Inflammatory macrophage treated with lipopolysaccharide for 1 hour (primary cell): ENCODE measurements around the gene BZW2.
A peak's percentile ranks its signal among the peaks of the same experiment; 100 is the strongest.
"Not testable (repeated sequence)": the region's sequence is repeated elsewhere in the genome, so short reads cannot be mapped to it uniquely, and the experiment has no call there.

Experiments
- DNase-seq, 2 donors: peaks; one replicate each; pipeline ENCODE4 v3.0.0-alpha.2; 2020 to 2022

The BZW2 gene

DNA sequence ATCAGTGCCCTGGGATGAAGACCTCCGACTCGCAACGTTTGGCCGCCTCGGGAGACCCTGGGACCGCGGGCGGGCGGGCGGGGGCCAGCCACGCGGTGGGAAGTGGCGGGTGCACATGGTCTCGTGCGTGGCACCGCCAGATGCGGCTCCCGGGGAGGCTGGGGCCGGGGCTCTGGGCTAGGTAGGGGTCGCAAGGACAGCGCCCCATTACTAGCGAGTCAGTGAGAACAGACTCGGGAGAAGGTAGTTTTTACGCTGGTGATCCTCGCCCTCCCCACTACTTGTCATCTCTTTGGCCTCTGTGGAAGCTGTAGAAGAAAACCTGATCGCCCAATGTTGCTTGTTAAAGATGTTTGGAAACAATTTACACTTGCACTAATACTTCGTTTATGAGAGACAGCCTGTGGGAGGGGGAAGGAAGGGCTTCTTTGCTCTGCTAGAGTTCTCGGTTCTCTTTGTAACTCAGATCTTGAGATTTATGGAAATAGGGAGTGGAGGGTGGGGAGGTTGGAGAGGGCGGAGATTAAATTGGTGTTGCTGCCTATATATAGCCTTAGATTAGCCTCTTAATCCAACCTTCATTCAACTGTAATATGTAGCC, 591 bp downstream of the BZW2 start:
- DNase-seq = peak in 1 of 2 donors; percentile 18

DNA sequence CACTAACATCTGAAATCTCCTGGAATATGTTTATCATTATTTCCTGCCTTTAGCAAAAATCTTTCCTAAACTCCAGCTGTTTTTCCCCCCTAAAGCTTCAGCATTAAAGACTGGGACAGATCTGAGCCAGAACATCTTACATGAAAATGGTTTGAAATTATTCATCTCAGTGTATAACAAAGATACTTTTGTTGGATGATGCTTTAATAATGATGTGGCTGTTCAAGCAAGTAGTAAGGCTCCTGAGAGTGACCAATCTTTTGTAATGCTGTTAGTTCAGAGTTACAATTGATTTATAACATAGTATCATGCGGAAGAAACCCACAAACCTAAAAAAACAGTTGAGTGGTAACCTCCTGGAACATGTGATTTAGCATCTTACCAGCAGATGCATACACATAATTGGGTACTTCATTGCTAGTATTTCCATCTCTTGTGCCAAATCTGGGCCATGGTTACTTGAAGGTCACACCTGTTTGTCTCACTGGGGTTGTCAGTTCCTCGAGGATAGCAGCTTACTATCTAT, 1.5 kb downstream of the BZW2 start:
- DNase-seq = no peak

GRCh38 chr7:16648551-16648950, 2.6 kb downstream of the BZW2 start:
- peak; percentile 55 to 72 for DNase-seq

DNA sequence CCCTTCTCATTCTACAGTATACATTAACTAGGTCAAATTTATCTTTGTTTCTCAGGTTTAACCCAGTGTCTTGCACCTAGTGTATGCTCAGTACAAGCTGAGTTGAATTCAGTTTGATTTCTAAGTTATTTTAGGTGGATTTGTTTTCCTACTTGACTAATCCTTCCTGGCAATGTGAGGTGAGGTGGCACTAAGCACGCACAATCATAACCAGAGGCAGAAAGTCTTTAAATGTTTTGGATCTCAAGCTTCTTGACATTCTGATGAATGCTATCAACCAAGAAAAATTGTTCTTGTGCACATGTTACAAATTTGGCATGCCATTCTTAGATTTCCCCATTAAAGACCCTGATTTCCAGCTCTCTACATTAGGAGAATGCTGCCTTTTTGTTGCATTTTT, 3.2 kb downstream of the BZW2 start:
- DNase-seq = no peak

- no peak for DNase-seq
Observed at GRCh38 chr7:16650266-16650665, 4.3 kb downstream of the BZW2 start.

DNA sequence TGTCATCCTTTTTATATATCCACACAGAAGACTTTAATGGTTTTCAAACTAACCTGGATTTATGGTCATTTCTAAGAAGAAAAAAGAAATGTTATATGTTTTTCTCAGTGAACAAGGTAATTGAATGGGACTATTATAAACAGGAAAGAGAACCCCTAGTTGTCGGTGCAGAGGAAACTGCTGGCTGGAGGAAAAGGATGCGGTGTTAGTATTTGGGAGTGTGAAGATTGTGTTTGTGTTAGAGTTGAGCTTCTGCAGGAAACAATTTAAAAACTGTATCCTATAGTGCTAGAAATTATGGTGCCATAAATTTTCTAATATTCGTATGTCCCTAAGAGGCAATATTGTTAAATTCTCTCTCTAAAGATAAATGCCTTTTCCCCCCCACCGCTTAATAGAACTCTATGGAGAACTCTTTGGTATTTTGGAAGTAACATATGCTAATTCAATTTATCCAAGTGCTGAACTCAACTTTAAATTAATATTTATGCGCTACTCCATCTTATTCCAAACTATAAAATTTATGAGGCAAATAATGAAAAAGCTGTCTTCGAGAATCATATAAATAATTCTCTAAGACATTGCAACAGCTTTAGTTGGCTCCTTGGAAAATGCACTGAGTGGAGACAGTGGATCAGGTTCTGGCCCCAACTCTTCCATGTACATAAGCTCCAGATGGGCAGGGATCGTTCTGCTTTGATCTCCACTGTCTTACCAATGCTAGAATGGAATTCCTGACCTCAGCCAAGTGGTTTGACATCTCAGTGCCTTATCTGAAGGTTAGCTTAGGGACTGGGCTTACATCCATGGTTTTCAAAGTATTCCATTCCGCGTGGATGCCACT, 5.6 kb downstream of the BZW2 start:
- DNase-seq = no peak

DNA sequence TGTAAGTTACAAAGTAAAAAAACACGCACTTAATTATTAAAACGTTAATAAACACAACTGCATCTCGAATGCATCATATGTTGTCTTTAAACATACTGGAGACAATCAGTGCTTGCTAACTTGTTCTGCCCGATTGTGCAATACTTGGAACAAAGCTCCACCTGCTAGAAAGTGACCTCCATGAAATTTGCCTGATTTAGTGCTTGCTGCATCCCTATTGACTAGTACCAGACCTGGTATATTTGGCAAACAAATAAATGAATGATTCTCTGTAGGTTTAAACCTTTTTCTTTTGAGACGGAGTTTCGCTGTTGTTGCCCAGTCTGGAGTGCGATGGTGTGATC, 6.2 kb downstream of the BZW2 start:
- DNase-seq = no peak

DNA sequence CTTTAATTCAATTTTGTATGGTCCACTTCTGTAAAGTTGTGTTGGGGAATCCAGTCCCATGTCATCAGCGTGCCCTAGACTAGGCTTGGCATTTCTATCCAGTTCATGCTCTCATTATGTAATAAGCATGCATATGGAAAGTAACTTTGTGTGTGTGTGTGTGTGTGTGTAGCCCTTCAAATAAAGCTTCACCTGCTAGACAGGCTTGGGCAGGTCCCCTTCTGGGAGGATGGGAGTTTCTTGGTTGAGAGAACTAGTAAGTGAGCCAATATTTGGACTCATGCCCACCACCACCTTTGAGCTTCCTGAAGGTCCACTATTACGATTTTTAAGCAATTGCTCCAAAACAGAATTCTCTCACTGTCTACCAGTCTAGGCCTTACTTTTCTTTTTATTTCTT, 6.9 kb downstream of the BZW2 start:
- DNase-seq = no peak

DNA sequence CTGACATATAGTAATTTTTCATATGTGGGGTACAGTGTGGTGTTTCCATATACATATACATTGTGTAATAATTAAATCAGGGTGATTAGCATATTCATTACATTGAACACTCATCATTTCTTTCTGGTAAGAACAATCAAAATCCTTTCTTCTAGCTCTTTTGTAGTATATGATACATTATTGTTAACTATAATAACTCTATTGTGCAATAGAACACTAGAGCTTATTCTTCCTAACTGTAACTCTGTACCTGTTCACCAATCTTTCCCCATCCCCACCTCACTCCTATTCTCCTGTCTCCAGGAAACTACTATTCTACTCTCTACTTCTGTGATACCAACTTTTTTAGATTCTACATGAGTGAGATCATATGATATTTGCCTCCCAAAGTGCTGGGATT, 9.4 kb downstream of the BZW2 start:
- DNase-seq = no peak

GRCh38 chr7:16656141-16656540, 10.2 kb downstream of the BZW2 start:
- DNase-seq = no peak

DNA sequence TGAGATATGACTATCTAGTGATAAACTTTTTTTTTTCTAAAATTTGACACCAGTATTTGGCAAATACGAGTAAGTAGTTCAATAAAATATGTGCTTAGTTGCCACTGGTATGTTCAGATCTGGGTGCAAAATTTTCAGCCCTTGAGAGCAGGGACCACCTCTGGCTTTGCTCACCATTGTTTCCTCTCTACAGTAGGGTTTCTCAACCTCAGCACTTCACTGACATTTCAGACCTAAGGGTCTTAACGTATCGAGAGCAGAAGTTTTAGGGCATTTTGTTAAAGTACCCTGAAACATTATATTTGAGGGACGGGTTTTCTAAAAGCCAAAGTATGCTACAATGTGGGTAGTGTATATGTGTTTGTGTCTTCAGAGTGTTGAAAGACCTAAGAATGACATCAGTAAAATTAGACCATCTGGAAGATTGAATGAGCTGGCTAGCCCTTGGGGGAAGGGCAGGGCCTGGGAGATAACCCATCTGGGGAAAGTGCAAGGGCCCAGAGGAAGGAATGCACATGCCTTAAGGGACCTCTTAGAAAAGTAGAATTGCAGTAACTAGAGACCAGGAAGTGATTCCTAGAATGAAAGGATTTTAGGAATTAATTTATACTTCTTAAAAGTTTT, 11.8 kb downstream of the BZW2 start:
- DNase-seq = peak; percentile 35 to 37

DNA sequence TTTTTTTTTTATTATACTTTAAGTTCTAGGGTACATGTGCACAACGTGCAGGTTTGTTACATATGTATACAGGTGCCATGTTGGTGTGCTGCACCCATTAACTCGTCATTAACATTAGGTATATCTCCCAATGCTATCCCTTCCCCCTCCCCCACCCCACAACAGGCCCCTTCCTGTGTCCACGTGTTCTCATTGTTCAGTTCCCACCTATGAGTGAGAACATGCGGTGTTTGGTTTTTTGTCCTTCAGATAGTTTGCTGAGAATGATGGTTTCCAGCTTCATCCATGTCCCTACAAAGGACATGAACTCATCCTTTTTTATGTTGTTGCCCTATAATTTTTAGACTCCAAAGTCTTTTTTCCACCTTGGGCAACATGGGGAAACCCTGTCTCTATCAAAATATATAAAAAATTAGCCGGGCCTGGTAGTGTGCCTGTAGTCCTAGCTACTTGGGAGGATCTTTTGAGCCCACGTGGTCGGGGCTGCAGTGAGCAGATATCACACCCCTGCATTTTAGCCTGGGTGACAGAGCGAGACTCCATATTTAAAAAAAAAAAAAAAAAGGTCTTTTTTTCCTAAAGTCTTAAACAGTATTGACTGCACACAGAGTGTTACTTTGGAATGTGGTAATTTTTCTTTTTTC, 14.0 kb downstream of the BZW2 start:
- not testable (repeated sequence) for DNase-seq

- peak; percentile 57 to 59 for DNase-seq
Observed at GRCh38 chr7:16660702-16661464, 14.9 kb downstream of the BZW2 start.

DNA sequence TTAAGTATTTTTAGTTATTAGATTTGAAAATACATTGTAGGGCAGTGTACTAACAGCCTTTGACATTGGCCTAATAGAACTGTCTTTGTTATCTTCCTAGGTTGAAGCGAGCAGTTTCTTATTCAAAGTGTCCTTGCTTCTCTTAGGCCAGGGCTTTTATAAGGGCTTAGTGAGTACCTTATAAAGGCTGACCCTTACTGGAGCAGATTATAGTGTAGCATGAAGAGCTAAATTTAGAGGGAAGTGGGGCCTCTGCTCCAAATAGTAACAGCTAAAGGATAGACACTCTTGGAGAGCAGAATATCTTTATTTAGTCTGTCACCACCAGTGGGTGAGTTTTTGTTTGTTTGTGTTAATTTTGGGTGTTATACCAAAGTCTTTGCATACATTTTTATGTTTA, 15.9 kb downstream of the BZW2 start:
- no peak for DNase-seq

DNA sequence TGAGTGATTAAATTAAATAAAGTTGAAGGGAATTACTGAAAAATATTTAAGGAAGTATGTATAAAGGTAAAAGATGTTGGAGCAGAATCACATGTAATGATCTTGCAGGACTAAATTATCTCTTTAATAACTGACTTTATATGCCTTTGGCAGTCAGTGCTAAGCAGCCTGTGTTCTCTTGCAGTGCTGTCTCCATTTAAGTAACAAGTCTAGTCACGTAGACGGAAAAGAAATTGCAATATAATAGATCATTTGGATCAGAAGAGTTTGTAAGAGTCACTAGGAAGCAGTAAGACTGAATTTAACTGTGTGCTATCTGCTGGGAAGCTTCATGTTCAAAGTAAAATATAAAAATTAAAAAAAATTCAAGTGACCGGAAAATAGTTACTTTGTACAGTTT, 21.4 kb downstream of the BZW2 start:
- DNase-seq = no peak

GRCh38 chr7:16668049-16668858, 22.3 kb downstream of the BZW2 start:
- DNase-seq = peak; percentile 72 to 75

GRCh38 chr7:16668978-16669377, 23.0 kb downstream of the BZW2 start:
- DNase-seq = peak in 1 of 2 donors; percentile 10

GRCh38 chr7:16669581-16669980, 23.6 kb downstream of the BZW2 start:
- DNase-seq = no peak

DNA sequence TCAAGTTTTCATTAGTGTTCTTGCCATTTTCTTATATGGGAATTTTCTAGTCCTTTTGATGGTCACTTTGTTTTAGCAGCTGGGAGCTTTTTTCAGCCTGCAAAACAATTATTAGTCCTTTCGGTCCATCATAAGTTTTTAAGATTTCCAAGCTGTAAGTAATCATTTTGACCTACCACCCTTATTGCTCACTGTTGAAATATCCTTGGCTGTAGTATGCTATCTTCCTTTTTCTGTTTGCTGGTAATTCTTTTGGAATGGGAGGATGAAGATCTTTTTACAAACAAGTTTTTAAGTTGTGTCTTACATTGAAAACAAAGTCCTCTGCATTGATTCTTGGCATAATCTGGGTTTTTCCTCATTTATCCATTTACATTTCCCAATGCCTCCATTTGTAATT, 24.0 kb downstream of the BZW2 start:
- DNase-seq = no peak

DNA sequence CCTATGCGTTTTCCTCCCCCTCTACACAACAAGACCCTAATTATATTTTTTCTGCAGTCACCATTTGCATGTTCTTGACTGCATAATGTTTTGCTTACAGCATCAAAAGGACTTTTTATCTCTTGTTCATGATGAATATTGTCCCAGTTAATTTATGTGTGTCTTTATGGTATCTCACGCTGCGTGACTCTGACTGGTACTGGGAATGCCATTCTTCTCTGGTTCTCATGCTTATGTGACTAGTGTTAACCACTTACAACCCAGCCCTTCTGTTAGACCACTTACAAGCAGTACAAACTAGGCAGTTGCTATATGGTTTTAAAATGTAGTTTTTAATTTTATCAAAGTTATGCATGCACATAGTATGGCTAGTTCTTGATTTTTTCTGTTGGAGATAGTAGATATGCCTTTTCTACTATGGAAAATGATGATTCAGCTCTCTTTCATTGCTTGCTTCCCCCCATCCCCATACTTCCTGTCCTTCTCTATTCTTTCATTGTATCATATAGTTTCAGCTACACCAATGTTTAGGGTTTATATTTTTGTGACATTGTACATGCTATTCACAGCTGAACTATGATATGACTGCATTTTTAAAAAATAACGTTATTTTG, 24.9 kb downstream of the BZW2 start:
- DNase-seq = no peak

DNA sequence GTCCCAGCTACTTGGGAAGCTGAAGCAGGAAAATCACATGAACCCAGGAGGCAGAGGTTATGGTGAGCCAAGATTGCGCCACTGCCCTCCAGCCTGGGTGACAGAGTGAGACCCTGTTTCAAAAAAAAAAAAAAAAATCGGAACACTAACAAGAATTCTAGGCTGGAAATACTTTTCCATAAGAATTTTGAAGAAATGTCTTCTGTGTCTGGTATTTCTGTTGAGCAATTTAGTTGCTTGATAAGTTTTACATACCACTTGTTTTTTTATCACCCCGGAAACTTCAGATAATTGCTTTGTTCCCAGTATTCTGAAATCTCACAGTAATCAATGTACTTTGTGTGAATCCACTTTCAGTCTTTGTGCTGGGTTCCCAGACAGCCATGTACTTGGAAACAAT, 25.8 kb downstream of the BZW2 start:
- DNase-seq = no peak
